MM.1S (cell line): ENCODE data around the gene MMP20.

Source experiments
- DNase-seq: peaks from one replicate; pipeline ENCODE4 v3.0.0-alpha.2; 2015
- H2AFZ ChIP-seq: fragments of 300-600 bp; sonication (generic); 2 replicates; pipeline ENCODE4 v1.6.0; 2016; ENCODE audit warnings: antibody characterized with exemption, low read length
- H3F3A ChIP-seq: fragments of 300-600 bp; sonication (generic); 2 replicates; pipeline ENCODE4 v1.6.1; 2016; ENCODE audit warnings: mild to moderate bottlenecking, antibody characterized with exemption, low read length, moderate library complexity, mixed read lengths; ENCODE audit not compliant: insufficient read depth
- H3K27ac ChIP-seq: fragments of 300-600 bp; sonication (generic); 2 replicates; pipeline ENCODE4 v1.5.1; 2016; ENCODE audit warnings: mild to moderate bottlenecking, low read length
- H3K27me3 ChIP-seq: fragments of 300-600 bp; sonication (generic); replicated peaks from 2 replicates; pipeline ENCODE4 v1.6.0; 2016; ENCODE audit warnings: low read length; ENCODE audit not compliant: insufficient read depth
- H3K36me3 ChIP-seq: fragments of 300-600 bp; sonication (generic); replicated peaks from 2 replicates; pipeline ENCODE4 v1.6.1; 2016; ENCODE audit warnings: mild to moderate bottlenecking, low read length, mixed read lengths; ENCODE audit not compliant: insufficient read depth
- H3K4me1 ChIP-seq: fragments of 300-600 bp; sonication (generic); 2 replicates; pipeline ENCODE4 v1.6.1; 2016; ENCODE audit warnings: low read length, mixed read lengths
- H3K4me2 ChIP-seq: fragments of 300-600 bp; sonication (generic); 2 replicates; pipeline ENCODE4 v1.6.0; 2016; ENCODE audit warnings: low read depth, low read length
- H3K4me3 ChIP-seq: fragments of 300-600 bp; sonication (generic); 2 replicates; pipeline ENCODE4 v1.5.1; 2016; ENCODE audit warnings: low read length, mixed read lengths
- H3K79me2 ChIP-seq: fragments of 300-600 bp; sonication (generic); 2 replicates; pipeline ENCODE4 v1.6.1; 2016; ENCODE audit warnings: mixed run types, low read length, mixed read lengths
- H3K9ac ChIP-seq: fragments of 300-600 bp; sonication (generic); 2 replicates; pipeline ENCODE4 v1.6.1; 2016; ENCODE audit warnings: low read length, mixed read lengths
- H3K9me2 ChIP-seq: fragments of 300-600 bp; sonication (generic); replicated peaks from 2 replicates; pipeline ENCODE4 v1.6.1; 2016; ENCODE audit warnings: mild to moderate bottlenecking, low read length, mixed read lengths; ENCODE audit not compliant: insufficient read depth
- H3K9me3 ChIP-seq: fragments of 300-600 bp; sonication (generic); replicated peaks from 2 replicates; pipeline ENCODE4 v1.6.1; 2016; ENCODE audit warnings: mild to moderate bottlenecking, low read length, mixed read lengths; ENCODE audit not compliant: insufficient read depth
- H4K20me1 ChIP-seq: fragments of 300-600 bp; sonication (generic); 2 replicates; pipeline ENCODE4 v1.6.1; 2016; ENCODE audit warnings: mild to moderate bottlenecking, low read length, moderate library complexity, mixed read lengths; ENCODE audit not compliant: insufficient read depth
- CTCF ChIP-seq: fragments of 300-600 bp; sonication (generic); IDR thresholded peaks from 2 replicates; pipeline ENCODE4 v1.5.1; 2016; ENCODE audit warnings: antibody characterized with exemption, low read length, mixed read lengths
- EZH2 ChIP-seq: fragments of 300-600 bp; sonication (generic); optimal IDR thresholded peaks from 2 replicates; pipeline ENCODE3; 2017; ENCODE audit warnings: low read depth, mild to moderate bottlenecking, antibody characterized with exemption, low read length, mixed read lengths
- EZH2phosphoT487 ChIP-seq: fragments of 300-600 bp; sonication (generic); IDR thresholded peaks from 2 replicates; pipeline ENCODE4 v1.6.1; 2018; ENCODE audit warnings: antibody characterized with exemption, low read length

Gene MMP20

DNA sequence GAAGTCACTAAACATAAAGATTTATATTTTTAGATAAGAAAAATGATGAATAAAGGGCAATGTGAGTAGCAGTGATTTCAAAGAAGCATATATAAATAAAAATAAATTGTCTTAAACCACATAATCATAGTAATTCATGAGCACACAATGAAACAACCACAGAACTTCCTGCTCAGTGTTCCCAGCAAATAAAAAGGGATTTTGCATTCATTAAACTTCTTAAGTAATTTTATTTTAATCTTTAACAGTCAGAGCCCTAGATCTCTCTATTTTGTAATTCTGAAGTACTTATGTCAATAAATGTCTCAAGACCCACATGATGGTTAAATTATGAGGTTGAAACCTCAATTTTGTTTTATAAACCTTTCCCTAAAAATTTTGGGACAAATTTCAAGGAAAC, 14.5 kb upstream of the MMP20 start:
- Histone ChIP-seq H3K79me2 (no peaks in the 10 kb centered on the region), H3K27ac (no peak overlapping the region), H3K36me3 (no peaks in the 10 kb centered on the region), H3K9me2 (no peaks in the 10 kb centered on the region), H2AFZ (no peak overlapping the region), H3K9ac (no peak overlapping the region), H3K4me2 (no peak overlapping the region), H3K9me3 (no peaks in the 10 kb centered on the region), H3K27me3 (no peaks in the 10 kb centered on the region), H3F3A (peaks cover 7% of the 10 kb centered on the region), H4K20me1 (no peaks in the 10 kb centered on the region), H3K4me3 (no peak overlapping the region), H3K4me1 (no peaks in the 10 kb centered on the region)
- TF ChIP-seq CTCF (no peak), EZH2phosphoT487 (no peak), EZH2 (no peak)
- no peak for DNase-seq

DNA sequence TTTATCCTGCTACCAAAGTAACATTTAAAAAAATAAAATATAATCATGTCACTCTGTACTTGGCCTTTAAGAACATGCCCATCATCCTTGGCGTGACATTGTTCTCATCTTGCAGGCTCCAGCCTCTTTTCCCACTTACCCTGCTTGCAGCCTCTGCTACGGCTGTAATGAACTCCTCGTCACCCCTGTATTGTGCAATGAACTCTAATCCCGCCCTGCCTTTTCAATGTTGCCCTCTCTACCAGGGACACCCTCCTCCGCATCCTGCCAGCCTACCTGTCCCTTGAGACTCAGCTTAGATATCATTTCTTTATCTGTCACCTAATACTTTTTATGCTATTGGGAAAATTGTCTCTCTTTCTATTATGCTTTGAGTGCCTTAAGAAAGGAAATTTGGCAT, 12.6 kb upstream of the MMP20 start:
- Histone ChIP-seq H3K4me3 (no peak overlapping the region), H3K4me2 (no peak overlapping the region), H3K27me3 (no peaks in the 10 kb centered on the region), H3K9me3 (no peaks in the 10 kb centered on the region), H3K79me2 (no peaks in the 10 kb centered on the region), H3K36me3 (no peaks in the 10 kb centered on the region), H4K20me1 (no peaks in the 10 kb centered on the region), H2AFZ (no peak overlapping the region), H3K27ac (no peak overlapping the region), H3K4me1 (no peaks in the 10 kb centered on the region), H3F3A (no peaks in the 10 kb centered on the region), H3K9ac (no peak overlapping the region), H3K9me2 (no peaks in the 10 kb centered on the region)
- no peak for TF ChIP-seq EZH2phosphoT487
- no peak for TF ChIP-seq EZH2
- no peak for TF ChIP-seq CTCF
- no peak for DNase-seq

- Histone ChIP-seq H4K20me1 (no peaks in the 10 kb centered on the region), H3K4me2 (peak overlapping the region; percentile 2; the same call in 1 of the 2 replicates), H2AFZ (no peak overlapping the region), H3K79me2 (no peaks in the 10 kb centered on the region), H3K27ac (no peak overlapping the region), H3K27me3 (no peaks in the 10 kb centered on the region), H3K9ac (no peak overlapping the region), H3K4me1 (no peaks in the 10 kb centered on the region), H3K4me3 (no peak overlapping the region), H3F3A (no peaks in the 10 kb centered on the region), H3K36me3 (no peaks in the 10 kb centered on the region), H3K9me2 (no peaks in the 10 kb centered on the region), H3K9me3 (no peaks in the 10 kb centered on the region)
- no peak for TF ChIP-seq EZH2phosphoT487
- no peak for TF ChIP-seq CTCF
- no peak for TF ChIP-seq EZH2
- DNase-seq = no peak
Measured at GRCh38 chr11:102633385-102634026, 8.4 kb upstream of the MMP20 start.
